Right lobe of liver (tissue), 5 donors: ENCODE data around the gene NBPF19. TPM values are rescaled to one million over a fixed set of nuclear protein-coding genes. Genes with fewer than 3 reads are reported as not detected.

Experiments
- total RNA-seq, 6 experiments: library from RNA; depleted of rRNA in 2 of 6; stranded (reverse); fragments of >200 nt in 2 of 6; fragmentation: NEBNext Ultra II Directional in 3 of 6; extraction: Animal tissue kit (Norgen Biotek cat#: 25700) in 3 of 6; gene quantifications; one replicate each; pipeline versions ENCODE4 v1.1.0 to v1.2.4, GENCODE V29; 2016 to 2023
- donor health status: DM: no; HTN: no; CAD: no.
- donor health status: DM: no; HTN: no; CAD: no.
- donor health status: DM: no; HTN: yes; CAD: no.
- donor health status: DM: no; HTN: yes; CAD: no.

The NBPF19 gene
- total RNA-seq, 6 experiments from 2014 or later: 7.3 to 13.5 (median 8.5) TPM

Other genes starting within 250 kb of the NBPF19 start
- gene PPIAL4C, start 108.8 kb downstream of the NBPF19 start, total RNA-seq: under 1 TPM in 1 of 6 experiments, not detected in 5; 0.49 TPM